ENCODE results near the gene BTAF1. TPM values are rescaled to one million over a fixed set of nuclear protein-coding genes. Genes with fewer than 3 reads are reported as not detected.

BTAF1 gene
- total RNA-seq, 4 donors from 2014 or later: 46.6 to 215 (median 61.0) TPM

DNA sequence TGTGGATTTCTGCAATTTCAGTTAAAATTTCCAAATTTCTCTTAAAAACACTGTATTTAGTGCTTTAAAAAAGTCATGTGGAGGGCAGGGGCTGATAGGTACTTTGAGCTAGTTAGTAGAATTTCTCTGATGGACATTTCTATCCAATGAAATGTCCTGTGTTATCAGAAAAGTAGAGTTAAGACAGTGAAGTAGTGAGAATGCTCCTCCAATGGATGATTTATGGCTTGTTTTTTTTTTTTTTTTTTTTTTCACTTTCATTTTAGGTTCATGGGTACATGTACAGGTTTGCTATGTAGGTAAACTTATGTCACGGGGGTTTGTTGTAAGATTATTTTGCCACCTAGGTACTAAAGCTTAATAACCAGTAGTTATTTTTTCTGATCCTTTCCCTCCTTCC is 55.0 kb downstream of the BTAF1 start:
- WGBS: 86% methylated on average over 1 of the region's 1 CpG

DNA sequence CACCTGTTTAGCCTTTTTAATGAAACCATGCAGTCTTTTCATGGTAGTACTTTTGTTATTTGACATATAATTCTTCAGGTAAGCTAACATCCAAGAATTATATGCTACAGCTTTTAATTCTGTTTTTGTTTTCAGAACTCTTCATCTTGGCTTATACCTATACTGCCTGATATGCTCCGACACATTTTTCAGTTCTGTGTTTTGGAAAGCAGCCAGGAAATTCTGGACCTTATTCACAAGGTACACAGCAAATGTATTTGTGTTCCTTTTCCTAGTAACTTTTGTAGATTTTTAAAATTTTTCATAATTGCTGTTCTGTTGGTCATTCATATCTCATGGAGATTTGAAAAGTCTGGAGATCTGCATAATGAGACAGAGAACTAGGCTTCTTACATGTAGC is 56.7 kb downstream of the BTAF1 start:
- H3K27ac ChIP-seq: no peak overlapping the region
- no peak for DNase-seq (ENCODE audit: low spot score in 2 of 2)
- TF ChIP-seq POLR2AphosphoS5 (IDR thresholded peaks at IDR 0.05): no peak
- TF ChIP-seq EP300 (IDR thresholded peaks at IDR 0.05): no peak
- no peak for TF ChIP-seq POLR2A (IDR thresholded peaks at IDR 0.05)
- TF ChIP-seq, protein P1, sequence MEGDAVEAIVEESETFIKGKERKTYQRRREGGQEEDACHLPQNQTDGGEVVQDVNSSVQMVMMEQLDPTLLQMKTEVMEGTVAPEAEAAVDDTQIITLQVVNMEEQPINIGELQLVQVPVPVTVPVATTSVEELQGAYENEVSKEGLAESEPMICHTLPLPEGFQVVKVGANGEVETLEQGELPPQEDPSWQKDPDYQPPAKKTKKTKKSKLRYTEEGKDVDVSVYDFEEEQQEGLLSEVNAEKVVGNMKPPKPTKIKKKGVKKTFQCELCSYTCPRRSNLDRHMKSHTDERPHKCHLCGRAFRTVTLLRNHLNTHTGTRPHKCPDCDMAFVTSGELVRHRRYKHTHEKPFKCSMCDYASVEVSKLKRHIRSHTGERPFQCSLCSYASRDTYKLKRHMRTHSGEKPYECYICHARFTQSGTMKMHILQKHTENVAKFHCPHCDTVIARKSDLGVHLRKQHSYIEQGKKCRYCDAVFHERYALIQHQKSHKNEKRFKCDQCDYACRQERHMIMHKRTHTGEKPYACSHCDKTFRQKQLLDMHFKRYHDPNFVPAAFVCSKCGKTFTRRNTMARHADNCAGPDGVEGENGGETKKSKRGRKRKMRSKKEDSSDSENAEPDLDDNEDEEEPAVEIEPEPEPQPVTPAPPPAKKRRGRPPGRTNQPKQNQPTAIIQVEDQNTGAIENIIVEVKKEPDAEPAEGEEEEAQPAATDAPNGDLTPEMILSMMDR (IDR thresholded peaks at IDR 0.05): no peak
- no peaks in the 10 kb centered on the region for H3K9me3 ChIP-seq
- no peaks in the 10 kb centered on the region for H3K27me3 ChIP-seq
- H3K4me1 ChIP-seq: no peaks in the 10 kb centered on the region
- no peak overlapping the region for H3K4me3 ChIP-seq
- 44% methylated on average over 1 of the region's 1 CpG for WGBS
- H3K36me3 ChIP-seq: peaks cover 40% of the 10 kb centered on the region

More for the DNA sequence above, 55.0 kb downstream of the BTAF1 start:
- H3K4me3 ChIP-seq: no peak overlapping the region
- H3K36me3 ChIP-seq: peaks cover 29% of the 10 kb centered on the region
- no peaks in the 10 kb centered on the region for H3K27me3 ChIP-seq
- H3K4me1 ChIP-seq: no peaks in the 10 kb centered on the region
- DNase-seq (ENCODE audit: low spot score in 2 of 2): no peak
- no peak for TF ChIP-seq EP300 (IDR thresholded peaks at IDR 0.05)
- TF ChIP-seq, protein P1 (IDR thresholded peaks at IDR 0.05): no peak
- TF ChIP-seq POLR2A (IDR thresholded peaks at IDR 0.05): no peak
- TF ChIP-seq POLR2AphosphoS5 (IDR thresholded peaks at IDR 0.05): no peak
- no peak overlapping the region for H3K27ac ChIP-seq
- no peaks in the 10 kb centered on the region for H3K9me3 ChIP-seq

DNA sequence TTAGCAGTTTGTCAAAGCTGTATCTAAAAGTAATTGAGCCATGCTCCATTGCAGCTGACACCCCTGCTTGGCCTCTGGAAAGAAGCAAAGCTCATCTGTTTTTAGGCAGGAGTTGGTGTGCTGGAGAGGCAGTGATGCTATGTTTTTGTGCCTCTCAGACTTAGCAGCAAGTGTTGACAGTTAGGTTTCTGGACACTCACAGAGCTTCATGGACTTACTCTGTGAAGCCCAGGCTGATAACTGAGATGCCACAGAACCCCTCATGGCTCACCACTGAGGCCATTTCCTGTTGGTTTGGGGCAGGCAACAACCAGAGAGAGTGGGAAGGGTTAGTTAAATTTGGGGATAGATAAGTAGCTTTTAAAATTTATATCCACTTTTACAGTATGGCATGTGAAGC is 59.8 kb downstream of the BTAF1 start:
- no peak overlapping the region for H3K4me3 ChIP-seq
- H3K36me3 ChIP-seq: peaks cover 43% of the 10 kb centered on the region
- no peak for DNase-seq (ENCODE audit: low spot score in 2 of 2)
- H3K27me3 ChIP-seq: no peaks in the 10 kb centered on the region
- H3K27ac ChIP-seq: no peak overlapping the region
- no peaks in the 10 kb centered on the region for H3K9me3 ChIP-seq
- TF ChIP-seq POLR2A (IDR thresholded peaks at IDR 0.05): no peak
- TF ChIP-seq, protein P1 (IDR thresholded peaks at IDR 0.05): no peak
- H3K4me1 ChIP-seq: no peaks in the 10 kb centered on the region

DNA sequence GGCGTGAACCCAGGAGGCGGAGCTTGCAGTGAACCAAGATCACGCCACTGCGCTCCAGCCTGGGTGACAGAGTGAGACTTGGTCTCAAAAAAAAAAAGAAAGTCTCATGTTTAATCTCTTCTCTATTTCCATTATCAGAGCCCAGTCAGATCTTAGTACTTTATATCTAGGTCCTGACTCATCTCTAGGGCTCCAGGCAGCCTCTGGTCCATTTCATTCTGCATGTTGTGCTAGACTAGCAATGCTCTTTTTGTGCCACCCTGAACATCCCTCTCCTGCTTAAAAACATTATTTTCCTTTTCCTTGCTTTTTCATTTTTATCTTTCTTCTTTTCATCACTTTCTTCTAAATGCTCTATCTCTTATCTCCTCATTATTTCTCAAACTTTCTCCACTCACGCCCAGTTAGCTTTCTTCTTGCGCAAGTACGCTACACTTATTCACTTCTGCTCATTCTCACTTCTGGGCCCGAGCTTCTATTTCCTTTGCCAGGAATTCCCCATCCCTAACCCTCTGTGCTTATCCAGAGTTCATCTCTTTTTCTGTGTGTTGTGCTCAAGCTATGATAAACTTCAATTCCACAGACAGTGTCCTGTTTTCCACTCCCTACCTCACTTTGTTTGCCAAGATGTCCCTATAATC is 63.9 kb downstream of the BTAF1 start:
- Histone ChIP-seq H3K36me3 (peaks cover 67% of the 10 kb centered on the region), H3K9me3 (no peaks in the 10 kb centered on the region), H3K27ac (no peak overlapping the region), H3K27me3 (no peaks in the 10 kb centered on the region), H3K4me1 (no peaks in the 10 kb centered on the region), H3K4me3 (no peak overlapping the region)
- no peak for DNase-seq (ENCODE audit: low spot score in 2 of 2)
- 92% methylated on average over 8 of the region's 8 CpGs for WGBS
- no peak for TF ChIP-seq EP300 (IDR thresholded peaks at IDR 0.05)
- no peak for TF ChIP-seq POLR2A (IDR thresholded peaks at IDR 0.05)
- TF ChIP-seq POLR2AphosphoS5 (IDR thresholded peaks at IDR 0.05): no peak
- TF ChIP-seq, protein P1 (IDR thresholded peaks at IDR 0.05): no peak

DNA sequence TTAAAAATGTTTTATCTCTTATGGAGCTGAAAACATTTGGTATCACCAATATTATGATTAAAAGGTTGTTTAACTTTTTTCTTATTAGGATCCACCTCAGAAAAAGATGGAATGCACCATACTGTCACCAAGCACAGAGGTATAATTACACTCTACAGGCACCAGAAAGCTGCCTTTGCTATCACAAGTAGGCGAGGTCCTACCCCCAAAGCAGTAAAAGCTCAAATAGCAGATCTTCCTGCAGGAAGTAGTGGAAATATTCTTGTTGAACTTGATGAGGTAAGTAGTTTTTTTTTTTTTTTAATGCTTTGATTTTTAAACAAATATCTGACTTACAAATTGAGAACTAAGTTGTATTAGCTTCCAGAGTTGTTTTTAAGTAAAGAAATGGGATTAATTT is 68.5 kb downstream of the BTAF1 start:
- no peaks in the 10 kb centered on the region for H3K4me1 ChIP-seq
- no peak overlapping the region for H3K4me3 ChIP-seq
- H3K36me3 ChIP-seq: peaks cover 72% of the 10 kb centered on the region
- H3K27ac ChIP-seq: no peak overlapping the region
- H3K9me3 ChIP-seq: no peaks in the 10 kb centered on the region
- H3K27me3 ChIP-seq: no peaks in the 10 kb centered on the region
- TF ChIP-seq POLR2AphosphoS5 (IDR thresholded peaks at IDR 0.05) (no peak), EP300 (IDR thresholded peaks at IDR 0.05) (no peak), POLR2A (IDR thresholded peaks at IDR 0.05) (no peak)
- TF ChIP-seq, protein P1 (IDR thresholded peaks at IDR 0.05): no peak
- WGBS: 95% methylated on average over 1 of the region's 1 CpG
- DNase-seq (ENCODE audit: low spot score in 2 of 2): no peak
